K562 (cell line): ENCODE data around the gene TXLNG. TPM values are rescaled to one million over a fixed set of nuclear protein-coding genes. Genes with fewer than 3 reads are reported as not detected.

Experiments used
- CBFB ChIP-seq: sonication (generic); formaldehyde crosslinking; IDR thresholded peaks from 2 replicates; pipeline ENCODE4 v1.4.0; 2020; ENCODE audit warnings: mild to moderate bottlenecking, missing genetic modification reagents
- CCNT2 ChIP-seq: IDR thresholded peaks from 2 replicates; pipeline ENCODE4 v1.6.1; 2011; ENCODE audit warnings: borderline replicate concordance, low read depth, mild to moderate bottlenecking, moderate library complexity, mixed read lengths, low read length; ENCODE audit not compliant: insufficient read length; ENCODE audit errors: extremely low read depth
- HDAC1 ChIP-seq, 2 experiments: fragments of 450-650 bp; IDR thresholded peaks; 2 replicates each; pipeline ENCODE4 v1.6.1; 2016 to 2017; ENCODE audit warnings: inconsistent platforms in 1 of 2, mild to moderate bottlenecking in 1 of 2, moderate library complexity in 1 of 2
- HINFP ChIP-seq: fragments of 450-650 bp; conservative IDR thresholded peaks from 2 replicates; pipeline ENCODE4 v1.6.1; 2016; ENCODE audit warnings: missing genetic modification characterization, low read depth, mild to moderate bottlenecking, control low read depth, missing compliant biosample characterization
- KDM4B ChIP-seq, 2 experiments: fragments of 450-650 bp in 1 of 2; sonication (generic) in 1 of 2; IDR thresholded peaks; 2 replicates each; pipeline ENCODE4 v1.6.1; 2016 to 2017; ENCODE audit warnings: borderline replicate concordance in 2 of 2, antibody characterized with exemption in 1 of 2, low read depth in 1 of 2, mild to moderate bottlenecking in 1 of 2
- MLLT1 ChIP-seq, 2 experiments: fragments of 450-650 bp; IDR thresholded peaks; 2 replicates each; pipeline ENCODE4 v1.6.1; 2016
- NKRF ChIP-seq: fragments of 450-650 bp; IDR thresholded peaks from 2 replicates; pipeline ENCODE4 v1.6.1; 2016; ENCODE audit warnings: borderline replicate concordance
- RBBP5 ChIP-seq: fragments of 200-600 bp; sonication (generic); IDR thresholded peaks from 2 replicates; pipeline ENCODE4 v1.6.1; 2012; ENCODE audit warnings: borderline replicate concordance, mild to moderate bottlenecking, low read length, control low read depth, inconsistent platforms; ENCODE audit not compliant: insufficient read depth, poor library complexity, severe bottlenecking
- SAFB2 ChIP-seq: fragments of 200-400 bp; formaldehyde crosslinking; IDR thresholded peaks from 2 replicates; pipeline ENCODE4 v1.6.1; 2018; ENCODE audit warnings: borderline replicate concordance, low read length, low read depth, moderate library complexity; ENCODE audit not compliant: severe bottlenecking
- ZKSCAN1 ChIP-seq: fragments of 150-350 bp; IDR thresholded peaks from 2 replicates; pipeline ENCODE4 v1.6.1; 2016; ENCODE audit warnings: low read depth, low read length
- polyA plus RNA-seq, 8 experiments: library from polyadenylated mRNA; depleted of rRNA in 4 of 8; stranded (reverse) in 5 of 8; unstranded in 3 of 8; fragments of >200 nt; fragmentation: Nextera tagmentation in 2 of 8; fragmentation: Illumina TruSeq in 1 of 8; extraction: Ambion mirVana in 2 of 8; extraction: Trizol in 1 of 8; gene quantifications; 2 replicates each; pipeline versions ENCODE4 v1.2.1 to v1.2.3, GENCODE V29; 2011 to 2014; ENCODE audit warnings: inconsistent platforms in 1 of 8, missing spikeins in 1 of 8
- total RNA-seq, 7 experiments: library from RNA; depleted of rRNA in 6 of 7; stranded (reverse); fragments of >200 nt in 6 of 7; fragmentation: Illumina TruSeq in 2 of 7; extraction: Trizol in 2 of 7; gene quantifications; 2 replicates each; pipeline versions ENCODE4 v1.2.1 to v1.2.3, GENCODE V29; 2011 to 2021; ENCODE audit warnings: low replicate concordance in 1 of 7
- TF ChIP-seq, protein P1 (sequence below): sonication (generic); formaldehyde crosslinking; IDR thresholded peaks from 2 replicates; pipeline ENCODE4 v1.8.0; 2022; ENCODE audit warnings: mild to moderate bottlenecking, missing genetic modification reagents, borderline replicate concordance

The TXLNG gene
- total and polyA plus RNA-seq, 9 of the 15 experiments (the other 6 are each of a cell fraction or from before 2014, with no cell fraction given), result 13.1 to 47.0 (median 31.6) TPM

DNA sequence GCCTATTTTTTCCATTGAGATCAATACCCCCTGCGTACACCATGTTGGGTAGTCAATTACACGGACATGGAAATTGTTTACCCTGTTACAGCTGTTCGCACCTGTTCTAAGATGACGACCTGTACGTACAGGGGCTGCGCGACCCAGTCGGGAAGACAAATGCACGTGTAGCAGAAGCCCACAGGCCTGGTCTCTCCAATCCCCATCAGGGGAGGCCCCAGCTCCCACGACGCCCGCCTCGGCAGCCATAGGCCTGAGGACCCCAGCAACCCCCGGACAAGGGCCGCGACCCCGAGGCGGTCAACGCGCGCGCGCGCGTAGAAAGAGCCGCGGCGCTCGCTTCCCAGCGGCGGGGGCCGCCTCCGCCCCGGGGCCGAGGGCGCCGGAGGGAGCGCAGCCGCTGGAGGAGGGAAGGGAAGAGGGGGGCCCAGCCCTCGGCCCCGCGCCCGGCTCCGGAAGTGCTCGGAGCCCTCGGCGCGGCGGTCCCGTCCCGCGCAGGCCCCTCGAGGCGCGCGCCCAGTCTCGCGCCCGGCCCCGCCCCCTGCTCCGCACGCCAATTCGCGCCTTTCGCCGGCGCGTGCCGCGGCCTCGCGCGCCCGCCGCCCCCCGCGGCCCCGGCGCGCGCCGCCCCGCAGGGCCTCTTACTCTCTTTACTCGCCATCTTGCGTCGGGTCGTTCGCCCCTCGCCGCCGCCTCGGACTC is 83.3 kb downstream of the TXLNG start (continued):
- TF ChIP-seq RBBP5 (peak; percentile 74), MLLT1 (IDR thresholded peaks at IDR 0.05) (no peak), HINFP (tag) (no peak), ZKSCAN1 (no peak), NKRF (0 out of 2 replicates have a peak, but pooled peaks have one; percentile 33), CCNT2 (peak; percentile 34), SAFB2 (no peak), CBFB (no peak), HDAC1 (IDR thresholded peaks at IDR 0.05) (0 out of 4 replicates have a peak, but pooled peaks of 1 of the 2 experiments have one; percentile 38), KDM4B (IDR thresholded peaks at IDR 0.05; ENCODE audit: borderline replicate concordance in 2 of 2, low read depth in 1 of 2) (no peak)
- TF ChIP-seq, protein P1, sequence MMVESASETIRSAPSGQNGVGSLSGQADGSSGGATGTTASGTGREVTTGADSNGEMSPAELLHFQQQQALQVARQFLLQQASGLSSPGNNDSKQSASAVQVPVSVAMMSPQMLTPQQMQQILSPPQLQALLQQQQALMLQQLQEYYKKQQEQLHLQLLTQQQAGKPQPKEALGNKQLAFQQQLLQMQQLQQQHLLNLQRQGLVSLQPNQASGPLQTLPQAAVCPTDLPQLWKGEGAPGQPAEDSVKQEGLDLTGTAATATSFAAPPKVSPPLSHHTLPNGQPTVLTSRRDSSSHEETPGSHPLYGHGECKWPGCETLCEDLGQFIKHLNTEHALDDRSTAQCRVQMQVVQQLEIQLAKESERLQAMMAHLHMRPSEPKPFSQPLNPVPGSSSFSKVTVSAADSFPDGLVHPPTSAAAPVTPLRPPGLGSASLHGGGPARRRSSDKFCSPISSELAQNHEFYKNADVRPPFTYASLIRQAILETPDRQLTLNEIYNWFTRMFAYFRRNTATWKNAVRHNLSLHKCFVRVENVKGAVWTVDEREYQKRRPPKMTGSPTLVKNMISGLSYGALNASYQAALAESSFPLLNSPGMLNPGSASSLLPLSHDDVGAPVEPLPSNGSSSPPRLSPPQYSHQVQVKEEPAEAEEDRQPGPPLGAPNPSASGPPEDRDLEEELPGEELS (CRISPR knock-in tag), result no peak
